Stomach (tissue), 4 donors: ENCODE results near the gene ATP6V0A4.

Experiments used
- POLR2A ChIP-seq, 4 donors: fragments of 450-650 bp; IDR thresholded peaks; one replicate each; pipeline ENCODE4 v1.6.1; 2016; ENCODE audit warnings: antibody characterized with exemption in 4 of 4, control low read depth in 2 of 4, mild to moderate bottlenecking in 1 of 4, moderate library complexity in 1 of 4
- POLR2AphosphoS5 ChIP-seq, 3 donors: sonication (generic); formaldehyde crosslinking; IDR thresholded peaks; one replicate each; pipeline ENCODE4 v1.6.1; 2016; ENCODE audit warnings: antibody characterized with exemption in 3 of 3
- TF ChIP-seq, protein P1 (sequence below), 7 experiments: fragments of 450-650 bp in 4 of 7; fragments of 200-600 bp in 3 of 7; sonication (generic) in 3 of 7; IDR thresholded peaks; one replicate each; pipeline ENCODE4 v1.5.1; 2016 to 2019; ENCODE audit warnings: antibody characterized with exemption in 7 of 7, control low read depth in 2 of 7, mild to moderate bottlenecking in 1 of 7

DNA sequence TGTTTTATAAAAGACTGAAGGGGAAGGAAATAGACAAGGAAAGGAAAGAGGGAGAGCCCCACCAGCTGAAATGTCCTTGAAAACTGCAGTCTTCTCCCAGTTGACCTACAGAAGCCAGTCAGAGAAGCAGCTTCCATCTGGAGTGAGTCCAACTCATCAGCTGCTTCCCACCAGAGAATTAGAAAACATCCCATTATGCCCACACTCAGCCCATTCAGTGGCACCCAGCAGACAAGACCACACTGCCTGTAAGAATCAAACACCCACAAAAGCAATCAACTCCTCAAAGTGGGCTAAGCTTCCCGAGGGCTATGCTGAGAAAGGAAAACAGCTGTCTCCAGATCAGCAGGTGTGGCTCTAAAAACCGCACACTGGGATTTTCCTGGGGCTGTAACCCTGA, 29.8 kb downstream of the ATP6V0A4 start:
- TF ChIP-seq POLR2A (IDR thresholded peaks at IDR 0.05) (no peak), POLR2AphosphoS5 (IDR thresholded peaks at IDR 0.05) (no peak)
- TF ChIP-seq, protein P1, sequence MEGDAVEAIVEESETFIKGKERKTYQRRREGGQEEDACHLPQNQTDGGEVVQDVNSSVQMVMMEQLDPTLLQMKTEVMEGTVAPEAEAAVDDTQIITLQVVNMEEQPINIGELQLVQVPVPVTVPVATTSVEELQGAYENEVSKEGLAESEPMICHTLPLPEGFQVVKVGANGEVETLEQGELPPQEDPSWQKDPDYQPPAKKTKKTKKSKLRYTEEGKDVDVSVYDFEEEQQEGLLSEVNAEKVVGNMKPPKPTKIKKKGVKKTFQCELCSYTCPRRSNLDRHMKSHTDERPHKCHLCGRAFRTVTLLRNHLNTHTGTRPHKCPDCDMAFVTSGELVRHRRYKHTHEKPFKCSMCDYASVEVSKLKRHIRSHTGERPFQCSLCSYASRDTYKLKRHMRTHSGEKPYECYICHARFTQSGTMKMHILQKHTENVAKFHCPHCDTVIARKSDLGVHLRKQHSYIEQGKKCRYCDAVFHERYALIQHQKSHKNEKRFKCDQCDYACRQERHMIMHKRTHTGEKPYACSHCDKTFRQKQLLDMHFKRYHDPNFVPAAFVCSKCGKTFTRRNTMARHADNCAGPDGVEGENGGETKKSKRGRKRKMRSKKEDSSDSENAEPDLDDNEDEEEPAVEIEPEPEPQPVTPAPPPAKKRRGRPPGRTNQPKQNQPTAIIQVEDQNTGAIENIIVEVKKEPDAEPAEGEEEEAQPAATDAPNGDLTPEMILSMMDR (IDR thresholded peaks at IDR 0.05) = no peak
